HL-60 (cell line): ENCODE measurements around the gene RBPJL.

Experiments
- DNase-seq, 2 experiments: peaks; one replicate each; pipeline ENCODE4 v3.0.0-alpha.2; 2010 to 2020; ENCODE audit warnings: low read depth in 1 of 2, low spot score in 1 of 2
- H3K27ac ChIP-seq: fragments of 250-450 bp; sonication (Bioruptor Pico); replicated peaks from 2 replicates; pipeline ENCODE4 v1.5.1; 2020; ENCODE audit warnings: mild to moderate bottlenecking, moderate library complexity
- H3K27me3 ChIP-seq: fragments of 250-450 bp; sonication (Bioruptor Pico); 2 replicates; pipeline ENCODE4 v1.5.1; 2021; ENCODE audit warnings: mild to moderate bottlenecking, moderate library complexity; ENCODE audit not compliant: insufficient read depth, poor library complexity, severe bottlenecking
- H3K4me3 ChIP-seq: replicated peaks from 2 replicates; pipeline ENCODE4 v1.5.1; 2011; ENCODE audit warnings: mild to moderate bottlenecking, control low read depth, low read length; ENCODE audit not compliant: insufficient read depth
- GABPA ChIP-seq: IDR thresholded peaks from 2 replicates; pipeline ENCODE4 v1.6.1; 2012; ENCODE audit warnings: low read depth
- POLR2AphosphoS5 ChIP-seq: IDR thresholded peaks from 2 replicates; pipeline ENCODE4 v1.6.1; 2012; ENCODE audit warnings: low read depth
- SPI1 ChIP-seq: IDR thresholded peaks from 2 replicates; pipeline ENCODE4 v1.6.1; 2012; ENCODE audit warnings: low read depth, mild to moderate bottlenecking, borderline replicate concordance
- TF ChIP-seq, protein P1 (sequence below): IDR thresholded peaks from one replicate; pipeline ENCODE4 v1.5.1; 2011; ENCODE audit warnings: low read length, control low read depth, inconsistent platforms; ENCODE audit not compliant: insufficient read depth
- TF ChIP-seq, protein P2 (sequence below): IDR thresholded peaks from 2 replicates; pipeline ENCODE4 v1.6.1; 2012; ENCODE audit warnings: low read depth; ENCODE audit not compliant: insufficient replicate concordance

RBPJL gene

DNA sequence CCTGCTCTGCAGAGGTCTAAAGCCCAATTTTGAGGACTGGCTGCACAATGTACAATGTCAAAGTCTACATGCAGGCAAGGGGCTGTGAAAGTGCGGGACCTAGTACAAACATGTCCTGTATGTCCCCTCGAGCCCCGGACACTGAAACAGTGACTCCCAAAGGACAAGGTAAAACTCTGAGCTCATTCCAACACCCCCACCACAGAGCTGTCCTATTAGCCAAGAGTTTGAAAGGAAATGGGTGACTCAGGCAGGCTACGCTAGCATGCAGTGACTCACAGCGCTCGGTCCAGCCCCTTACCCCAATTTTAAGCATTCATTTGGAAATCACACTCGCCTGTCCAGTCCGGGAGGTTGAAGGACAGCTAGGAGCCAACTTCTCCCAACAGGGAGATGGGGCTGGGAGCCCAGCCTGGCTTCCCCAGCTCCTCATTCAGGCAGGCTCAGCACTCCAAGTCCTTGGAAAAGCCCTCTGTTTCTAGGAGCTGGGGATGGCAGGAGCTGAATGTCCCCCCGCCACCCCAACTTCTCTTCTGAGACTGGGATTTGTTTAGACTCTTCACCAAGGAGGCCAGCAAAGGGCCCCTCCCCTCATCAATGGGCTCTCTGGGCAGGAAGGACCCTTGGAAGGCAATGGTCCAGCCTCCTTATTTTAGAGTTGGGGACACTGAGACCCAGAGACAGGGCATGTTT lies 37.7 kb downstream of the RBPJL start:
- TF ChIP-seq, protein P1, sequence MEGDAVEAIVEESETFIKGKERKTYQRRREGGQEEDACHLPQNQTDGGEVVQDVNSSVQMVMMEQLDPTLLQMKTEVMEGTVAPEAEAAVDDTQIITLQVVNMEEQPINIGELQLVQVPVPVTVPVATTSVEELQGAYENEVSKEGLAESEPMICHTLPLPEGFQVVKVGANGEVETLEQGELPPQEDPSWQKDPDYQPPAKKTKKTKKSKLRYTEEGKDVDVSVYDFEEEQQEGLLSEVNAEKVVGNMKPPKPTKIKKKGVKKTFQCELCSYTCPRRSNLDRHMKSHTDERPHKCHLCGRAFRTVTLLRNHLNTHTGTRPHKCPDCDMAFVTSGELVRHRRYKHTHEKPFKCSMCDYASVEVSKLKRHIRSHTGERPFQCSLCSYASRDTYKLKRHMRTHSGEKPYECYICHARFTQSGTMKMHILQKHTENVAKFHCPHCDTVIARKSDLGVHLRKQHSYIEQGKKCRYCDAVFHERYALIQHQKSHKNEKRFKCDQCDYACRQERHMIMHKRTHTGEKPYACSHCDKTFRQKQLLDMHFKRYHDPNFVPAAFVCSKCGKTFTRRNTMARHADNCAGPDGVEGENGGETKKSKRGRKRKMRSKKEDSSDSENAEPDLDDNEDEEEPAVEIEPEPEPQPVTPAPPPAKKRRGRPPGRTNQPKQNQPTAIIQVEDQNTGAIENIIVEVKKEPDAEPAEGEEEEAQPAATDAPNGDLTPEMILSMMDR: no peak
- TF ChIP-seq SPI1 (no peak), POLR2AphosphoS5 (no peak), GABPA (no peak)
- TF ChIP-seq, protein P2, sequence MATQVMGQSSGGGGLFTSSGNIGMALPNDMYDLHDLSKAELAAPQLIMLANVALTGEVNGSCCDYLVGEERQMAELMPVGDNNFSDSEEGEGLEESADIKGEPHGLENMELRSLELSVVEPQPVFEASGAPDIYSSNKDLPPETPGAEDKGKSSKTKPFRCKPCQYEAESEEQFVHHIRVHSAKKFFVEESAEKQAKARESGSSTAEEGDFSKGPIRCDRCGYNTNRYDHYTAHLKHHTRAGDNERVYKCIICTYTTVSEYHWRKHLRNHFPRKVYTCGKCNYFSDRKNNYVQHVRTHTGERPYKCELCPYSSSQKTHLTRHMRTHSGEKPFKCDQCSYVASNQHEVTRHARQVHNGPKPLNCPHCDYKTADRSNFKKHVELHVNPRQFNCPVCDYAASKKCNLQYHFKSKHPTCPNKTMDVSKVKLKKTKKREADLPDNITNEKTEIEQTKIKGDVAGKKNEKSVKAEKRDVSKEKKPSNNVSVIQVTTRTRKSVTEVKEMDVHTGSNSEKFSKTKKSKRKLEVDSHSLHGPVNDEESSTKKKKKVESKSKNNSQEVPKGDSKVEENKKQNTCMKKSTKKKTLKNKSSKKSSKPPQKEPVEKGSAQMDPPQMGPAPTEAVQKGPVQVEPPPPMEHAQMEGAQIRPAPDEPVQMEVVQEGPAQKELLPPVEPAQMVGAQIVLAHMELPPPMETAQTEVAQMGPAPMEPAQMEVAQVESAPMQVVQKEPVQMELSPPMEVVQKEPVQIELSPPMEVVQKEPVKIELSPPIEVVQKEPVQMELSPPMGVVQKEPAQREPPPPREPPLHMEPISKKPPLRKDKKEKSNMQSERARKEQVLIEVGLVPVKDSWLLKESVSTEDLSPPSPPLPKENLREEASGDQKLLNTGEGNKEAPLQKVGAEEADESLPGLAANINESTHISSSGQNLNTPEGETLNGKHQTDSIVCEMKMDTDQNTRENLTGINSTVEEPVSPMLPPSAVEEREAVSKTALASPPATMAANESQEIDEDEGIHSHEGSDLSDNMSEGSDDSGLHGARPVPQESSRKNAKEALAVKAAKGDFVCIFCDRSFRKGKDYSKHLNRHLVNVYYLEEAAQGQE: no peak
- no peak overlapping the region for H3K27ac ChIP-seq
- peaks cover 10% of the 10 kb centered on the region for H3K27me3 ChIP-seq
- peak in 1 of 2 experiments; percentile 30 for DNase-seq
- H3K4me3 ChIP-seq: no peak overlapping the region

DNA sequence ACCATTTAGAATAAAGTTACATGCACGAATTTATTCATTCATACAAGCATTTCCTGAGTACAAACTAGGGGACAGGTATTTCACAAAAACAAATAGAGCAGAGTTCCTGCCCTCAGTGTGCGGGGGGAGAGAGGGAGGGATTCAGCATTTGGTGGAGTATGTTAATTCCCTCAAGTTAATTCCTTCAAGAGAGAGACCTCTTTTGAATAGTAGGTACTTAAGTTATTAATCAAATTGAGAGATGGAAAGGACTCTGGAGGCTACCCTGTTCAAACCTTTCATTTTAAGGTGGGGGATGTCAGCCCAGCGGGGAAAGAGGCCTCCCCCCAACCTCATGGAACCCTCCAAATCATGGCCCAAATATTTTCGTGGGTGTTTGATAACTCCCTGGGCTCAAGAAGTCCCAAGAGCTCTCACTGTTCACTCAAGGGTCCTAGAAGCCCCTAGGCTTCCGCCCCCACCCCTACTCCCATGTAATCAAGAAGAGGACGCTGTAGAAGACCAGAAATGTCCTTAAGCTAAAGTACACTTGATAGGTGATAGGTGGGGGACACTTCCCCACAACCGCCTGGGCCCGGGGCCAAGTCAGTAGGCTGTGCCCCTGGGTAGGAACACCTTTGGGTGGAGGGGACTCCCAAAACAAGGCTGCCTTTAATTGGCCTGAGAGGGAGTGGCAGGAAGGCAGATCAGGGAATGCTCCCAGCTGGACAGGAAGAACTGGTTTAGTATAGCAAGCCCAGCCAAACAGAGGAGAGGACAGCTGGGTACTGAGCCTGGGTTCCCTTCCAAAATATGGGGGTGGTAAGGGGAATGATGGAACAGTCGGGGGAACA lies 38.7 kb downstream of the RBPJL start:
- Histone ChIP-seq H3K27me3 (peaks cover 10% of the 10 kb centered on the region), H3K4me3 (no peak overlapping the region), H3K27ac (no peak overlapping the region)
- TF ChIP-seq GABPA (no peak), SPI1 (no peak), POLR2AphosphoS5 (no peak)
- TF ChIP-seq, protein P2: no peak
- TF ChIP-seq, protein P1: no peak
- DNase-seq: no peak

DNA sequence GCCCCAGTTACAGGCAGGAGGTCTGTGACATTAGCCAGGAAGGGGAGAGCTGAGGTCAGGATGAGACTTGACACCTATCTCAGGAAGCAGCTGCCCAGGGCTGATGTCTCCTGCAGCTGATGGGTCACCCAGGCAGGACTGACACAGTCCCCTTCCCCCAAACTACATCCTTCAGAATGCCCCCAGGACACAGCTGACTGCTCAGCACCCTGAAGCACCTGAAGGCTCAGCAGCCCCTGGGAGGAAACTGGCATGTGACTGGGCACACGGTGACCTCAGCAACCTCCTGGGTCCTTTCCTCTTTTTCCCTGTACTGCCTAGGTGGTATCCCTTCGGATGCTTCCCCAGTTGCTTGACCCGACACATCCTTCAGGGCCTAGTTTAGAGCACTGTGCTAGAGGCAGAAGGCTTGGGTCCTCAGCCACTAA lies 39.7 kb downstream of the RBPJL start:
- Histone ChIP-seq H3K27me3 (peaks cover 10% of the 10 kb centered on the region), H3K27ac (no peak overlapping the region), H3K4me3 (no peak overlapping the region)
- DNase-seq: no peak
- TF ChIP-seq POLR2AphosphoS5 (no peak), SPI1 (no peak), GABPA (no peak)
- TF ChIP-seq, protein P1: no peak
- TF ChIP-seq, protein P2: no peak
